GM18873 (cell line): Measurements from ENCODE around the gene PCLAF.
"Not testable (repeated sequence)": the region's sequence is repeated elsewhere in the genome, so short reads cannot be mapped to it uniquely, and the experiment has no call there.

Experiments used
- ATAC-seq: cut with Tn5 transposase; IDR thresholded peaks from one replicate; pipeline ENCODE4 v1.9.1; 2021; ENCODE audit warnings: mild to moderate bottlenecking, moderate library complexity, moderate number of reproducible peaks; ENCODE audit not compliant: unreplicated experiment, low FRiP score

PCLAF gene

GRCh38 chr15:64326975-64327374, 54.3 kb downstream of the PCLAF start:
- not testable (repeated sequence) for ATAC-seq

GRCh38 chr15:64326458-64326857, 54.8 kb downstream of the PCLAF start:
- not testable (repeated sequence) for ATAC-seq

GRCh38 chr15:64324165-64324877, 56.9 kb downstream of the PCLAF start:
- no peak for ATAC-seq

GRCh38 chr15:64315216-64315615, 66.0 kb downstream of the PCLAF start:
- ATAC-seq, result no peak

GRCh38 chr15:64314456-64314855, 66.8 kb downstream of the PCLAF start:
- no peak for ATAC-seq
